HG03571 (cell line): ENCODE results near the gene FAM120A.

ENCODE experiments used
- ATAC-seq: cut with Tn5 transposase; IDR thresholded peaks from one replicate; pipeline ENCODE4 v1.9.1; 2021; ENCODE audit not compliant: unreplicated experiment

The FAM120A gene

DNA sequence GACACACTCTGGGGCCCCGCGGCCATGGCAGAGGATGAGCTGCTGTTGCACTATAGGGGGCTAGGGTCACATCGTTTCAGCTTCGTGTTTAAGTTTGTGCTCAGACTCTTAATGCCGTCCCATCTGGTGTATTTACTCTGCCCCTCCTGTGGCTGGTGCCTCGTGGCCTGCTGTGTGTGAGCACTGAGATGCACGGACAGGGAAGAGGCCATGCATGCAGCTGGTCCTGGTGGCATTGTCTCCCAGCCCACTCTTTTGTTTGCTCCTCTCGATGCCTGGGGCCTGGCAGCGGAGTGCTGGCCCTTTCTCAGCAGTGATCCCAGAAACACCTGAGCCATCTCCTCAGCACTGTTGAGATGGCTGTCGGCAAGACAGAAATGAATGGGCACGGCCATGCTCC is 94.9 kb downstream of the FAM120A start:
- no peak for ATAC-seq

DNA sequence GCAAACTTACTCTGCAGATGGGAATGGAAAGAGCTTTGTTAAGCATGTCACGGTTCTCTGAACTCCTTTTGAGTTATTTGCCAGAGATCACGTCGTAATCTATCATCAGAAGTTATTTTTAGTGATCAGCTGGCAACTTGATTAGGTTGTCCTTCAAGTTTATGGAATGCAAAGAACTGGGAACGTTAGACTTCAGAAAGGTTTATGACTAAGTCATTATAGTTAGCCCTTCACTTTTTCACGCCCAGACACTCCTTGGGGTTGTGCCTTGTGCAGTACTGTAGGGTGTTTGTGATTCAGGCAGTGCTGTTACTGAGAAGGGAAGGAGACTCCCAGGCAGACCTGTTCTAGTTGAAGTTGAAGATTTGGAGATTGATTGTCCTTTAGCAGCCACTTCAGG is 98.1 kb downstream of the FAM120A start:
- ATAC-seq, result no peak

GRCh38 chr9:93552923-93553322 is 101.4 kb downstream of the FAM120A start:
- no peak for ATAC-seq

DNA sequence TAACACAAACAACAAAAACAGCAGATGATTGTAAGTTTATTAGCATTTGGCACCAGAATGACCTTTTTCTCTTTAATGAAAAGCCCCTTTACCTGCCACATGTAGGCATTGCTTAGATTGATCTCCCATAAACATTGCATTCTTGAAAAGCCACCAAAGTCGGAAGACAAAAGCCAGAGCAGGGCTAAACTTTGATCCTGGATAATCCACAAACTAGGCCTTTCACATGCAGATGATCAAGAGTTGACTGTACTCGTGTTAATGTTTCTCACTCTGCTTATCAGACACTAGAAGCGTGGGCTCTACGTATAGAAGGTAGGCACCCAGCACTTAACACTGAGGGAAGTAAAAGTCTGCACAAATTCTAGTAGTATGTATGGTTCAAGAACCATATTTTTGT is 103.9 kb downstream of the FAM120A start:
- ATAC-seq, result no peak

- ATAC-seq, result no peak
These were observed 106.1 kb downstream of the FAM120A start for GRCh38 chr9:93557366-93558137.

DNA sequence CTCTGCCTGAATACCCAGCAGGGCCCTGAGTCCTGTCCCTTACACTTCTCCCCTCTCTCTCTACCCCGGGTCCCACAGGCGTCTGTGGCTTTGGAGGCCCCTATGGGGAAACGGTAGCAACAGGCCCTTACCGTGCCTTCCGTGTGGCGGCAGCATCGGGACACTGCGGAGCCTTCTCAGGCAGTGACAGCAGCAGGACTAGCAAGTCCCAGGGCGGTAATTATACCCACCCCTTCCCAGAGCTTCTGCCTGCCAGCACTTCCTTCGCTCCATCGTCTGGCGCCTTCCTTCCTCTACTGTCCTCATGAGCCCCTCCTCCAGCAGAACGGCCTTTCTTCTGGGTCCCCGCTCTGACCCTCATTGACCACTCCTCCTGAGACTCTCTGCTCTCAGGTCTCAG is 107.0 kb downstream of the FAM120A start:
- no peak for ATAC-seq

DNA sequence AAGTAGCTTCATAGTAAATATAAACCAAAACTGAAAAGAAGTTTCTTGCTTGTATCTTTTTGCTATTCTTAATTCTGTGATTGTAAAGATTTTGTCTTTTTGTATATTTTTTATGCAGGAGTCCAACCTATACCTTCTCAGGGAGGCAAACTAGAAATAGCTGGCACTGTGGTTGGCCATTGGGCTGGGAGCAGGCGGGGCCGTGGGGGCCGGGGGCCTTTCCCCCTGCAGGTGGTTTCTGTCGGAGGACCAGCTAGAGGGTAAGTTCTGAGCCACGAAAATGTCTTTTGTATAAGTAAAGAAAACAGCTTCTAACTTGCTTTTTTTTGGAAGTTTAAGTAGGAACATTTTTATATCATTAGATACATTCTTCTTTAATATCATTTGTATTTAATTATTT is 109.5 kb downstream of the FAM120A start:
- ATAC-seq, result no peak

GRCh38 chr9:93562157-93562556 is 110.7 kb downstream of the FAM120A start:
- no peak for ATAC-seq

GRCh38 chr9:93565089-93565488 is 113.6 kb downstream of the FAM120A start:
- no peak for ATAC-seq

GRCh38 chr9:93566408-93567270 is 115.2 kb downstream of the FAM120A start:
- ATAC-seq, result peak; percentile 86

GRCh38 chr9:93567271-93567959 is 115.9 kb downstream of the FAM120A start:
- ATAC-seq, result no peak

GRCh38 chr9:93568169-93568568 is 116.7 kb downstream of the FAM120A start:
- no peak for ATAC-seq

DNA sequence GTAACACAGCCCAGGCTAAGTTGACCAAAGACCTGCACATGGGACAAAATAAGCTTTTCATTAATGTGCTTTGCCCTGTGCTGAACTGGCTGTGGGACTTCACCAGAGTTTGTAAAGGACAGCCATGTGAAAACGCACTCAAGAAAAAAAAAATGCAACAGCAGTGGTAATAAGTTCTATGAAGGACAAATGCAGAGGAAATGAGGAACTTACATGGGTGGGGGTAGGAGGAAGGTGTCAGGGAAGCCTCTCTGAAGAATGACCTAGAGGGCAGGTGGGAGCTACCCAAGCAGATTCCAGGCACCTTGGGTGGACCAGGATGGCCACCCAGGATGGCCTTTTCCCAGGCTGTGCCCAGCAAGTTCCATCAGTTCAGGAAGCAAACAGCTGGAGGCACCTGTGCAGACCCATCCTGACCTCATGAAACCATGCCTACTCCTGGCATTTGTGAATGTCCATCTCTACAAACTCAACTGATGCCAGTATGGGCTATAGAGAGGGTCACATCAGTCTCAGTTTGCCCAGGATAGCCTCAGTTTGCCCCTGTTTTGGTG is 118.2 kb downstream of the FAM120A start:
- ATAC-seq, result no peak

DNA sequence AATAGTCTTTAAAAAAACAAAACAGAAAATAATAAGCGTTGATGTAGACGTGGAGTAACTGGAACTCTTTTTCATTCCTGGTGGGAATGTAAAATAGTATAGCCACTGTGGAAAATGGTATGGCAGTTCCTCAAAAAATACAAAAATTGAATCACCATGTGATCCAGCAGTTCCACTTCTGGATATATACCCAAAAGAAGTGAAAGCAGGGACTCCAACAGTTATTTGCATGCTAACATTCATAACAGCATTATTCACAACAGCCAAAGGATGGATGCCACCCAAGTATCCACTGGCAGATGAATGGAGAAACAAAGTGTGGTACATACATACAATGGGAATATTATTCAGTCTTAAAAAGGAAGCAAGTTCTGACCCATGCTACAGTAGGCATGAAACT is 120.7 kb downstream of the FAM120A start:
- no peak for ATAC-seq

GRCh38 chr9:93572636-93573515 is 121.4 kb downstream of the FAM120A start:
- no peak for ATAC-seq

DNA sequence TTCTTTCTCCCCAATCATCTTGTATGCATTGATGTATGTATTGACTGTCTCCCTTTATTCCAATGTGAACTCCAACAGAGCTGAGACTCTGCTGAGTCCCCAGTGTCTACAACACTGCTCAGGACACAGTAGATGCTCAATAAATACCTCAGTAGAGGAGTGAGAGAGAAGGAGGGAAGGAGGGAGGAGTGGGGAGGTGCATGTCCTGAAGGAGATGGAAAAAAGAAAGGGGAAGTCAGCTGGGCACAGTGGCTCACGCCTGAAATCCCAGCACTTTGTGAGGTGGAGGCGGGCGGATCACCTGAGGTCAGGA is 122.0 kb downstream of the FAM120A start:
- no peak for ATAC-seq

- no peak for ATAC-seq
These were observed 122.8 kb downstream of the FAM120A start for GRCh38 chr9:93574091-93574899.

- ATAC-seq, result no peak
These were observed 123.7 kb downstream of the FAM120A start for GRCh38 chr9:93574900-93575795.

DNA sequence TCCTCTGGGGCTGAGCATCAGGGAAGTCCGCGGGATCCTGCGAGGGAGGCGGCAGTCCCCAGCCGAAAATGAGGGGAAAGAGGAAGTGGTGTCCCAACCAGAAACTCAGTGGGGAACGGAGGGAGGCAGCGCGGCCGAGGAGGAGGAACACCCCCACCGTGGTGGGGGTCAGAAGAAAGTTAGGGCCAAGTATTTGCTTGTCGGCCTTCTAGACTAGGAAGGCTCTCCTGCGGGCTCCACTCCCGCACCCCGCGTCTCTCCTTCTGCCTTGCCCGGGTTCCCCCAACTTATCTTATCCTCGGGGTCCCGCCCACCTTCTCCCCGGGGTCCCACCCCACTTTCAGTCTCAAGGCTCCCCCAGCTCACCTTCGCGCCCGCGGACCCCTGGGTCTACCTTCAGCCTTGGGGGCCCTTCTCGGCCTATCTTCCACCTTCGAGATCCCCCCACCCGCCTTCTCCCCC is 124.3 kb downstream of the FAM120A start:
- ATAC-seq, result no peak
